ENCODE data around the gene QSER1. TPM values are rescaled to one million over a fixed set of nuclear protein-coding genes. Genes with fewer than 3 reads are reported as not detected.

Gene QSER1
- 25.6 and 28.6 TPM in 2 replicates for total RNA-seq

DNA sequence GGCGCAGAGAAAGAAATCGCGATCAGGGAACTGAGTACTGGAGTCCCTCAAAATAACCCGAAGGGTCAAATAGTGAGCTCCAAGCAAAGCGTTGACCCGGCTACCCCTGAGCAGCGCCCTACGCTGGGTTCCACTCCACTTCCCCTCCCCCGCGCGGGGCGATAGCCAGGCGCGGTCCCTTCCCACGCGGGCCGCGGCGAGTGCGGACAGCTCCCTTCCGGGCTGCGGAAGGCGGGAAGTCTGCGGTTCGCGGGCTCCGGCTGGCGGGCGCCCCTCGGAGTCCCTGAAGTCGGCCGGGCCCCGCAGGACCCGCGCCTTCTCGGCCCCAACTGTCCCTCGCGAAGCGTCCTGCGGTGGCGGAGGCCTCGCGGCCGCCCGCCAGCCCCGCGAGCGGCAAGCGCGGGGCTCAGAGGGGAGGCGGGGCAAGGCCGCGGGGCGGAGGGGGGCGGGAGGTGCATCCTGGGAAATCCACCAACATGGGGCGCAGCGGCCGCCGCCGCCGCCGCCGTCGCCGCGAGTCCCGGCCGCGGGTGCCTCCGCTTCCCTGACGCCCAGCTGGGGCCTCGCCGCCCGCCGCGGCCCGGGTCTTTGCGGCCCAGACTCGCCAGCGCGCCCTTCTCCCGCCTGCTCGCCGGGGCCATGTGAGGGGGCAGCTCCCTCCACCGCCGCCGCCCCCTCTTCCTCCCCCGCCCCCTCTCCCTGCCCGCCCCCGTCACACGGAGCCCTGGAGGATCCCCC is at the start of gene QSER1:
TSS of gene QSER1 (plus strand) at position 457 of the 738 bp plus-strand sequence. CDS start 315 bp downstream, outside the sequence.
- H3K27ac ChIP-seq (ENCODE audit: low read depth, low read length): peak within 1 kb of the TSS; percentile 88
- H4K20me1 ChIP-seq (ENCODE audit: insufficient read depth, low read length): no peaks in the 10 kb centered on the region
- H3K9me3 ChIP-seq (ENCODE audit: low read depth, low read length): no peaks in the 10 kb centered on the region
- peak within 1 kb of the TSS; percentile 89 for H3K4me3 ChIP-seq (ENCODE audit: insufficient read depth, low read length)
- no peaks in the 10 kb centered on the region for H3K36me3 ChIP-seq (ENCODE audit: insufficient read depth, low read length)
- H2AFZ ChIP-seq (ENCODE audit: low read length): peak within 1 kb of the TSS; percentile 92
- peak within 1 kb of the TSS; percentile 87 for H3K4me2 ChIP-seq (ENCODE audit: insufficient read depth, low read length)
- peak; percentile 97 for DNase-seq (ENCODE audit: insufficient read length, low spot score, missing footprints)
- H3K79me2 ChIP-seq (ENCODE audit: insufficient read depth, low read length): peaks cover 44% of the 10 kb centered on the region
- no peaks in the 10 kb centered on the region for H3K27me3 ChIP-seq (ENCODE audit: insufficient read depth, low read length)
- TF ChIP-seq CTCF (IDR thresholded peaks at IDR 0.05; ENCODE audit: extremely low read depth, low read depth, low read length): no peak
- H3K4me1 ChIP-seq (ENCODE audit: insufficient read depth, low read length): peaks cover 11% of the 10 kb centered on the region

DNA sequence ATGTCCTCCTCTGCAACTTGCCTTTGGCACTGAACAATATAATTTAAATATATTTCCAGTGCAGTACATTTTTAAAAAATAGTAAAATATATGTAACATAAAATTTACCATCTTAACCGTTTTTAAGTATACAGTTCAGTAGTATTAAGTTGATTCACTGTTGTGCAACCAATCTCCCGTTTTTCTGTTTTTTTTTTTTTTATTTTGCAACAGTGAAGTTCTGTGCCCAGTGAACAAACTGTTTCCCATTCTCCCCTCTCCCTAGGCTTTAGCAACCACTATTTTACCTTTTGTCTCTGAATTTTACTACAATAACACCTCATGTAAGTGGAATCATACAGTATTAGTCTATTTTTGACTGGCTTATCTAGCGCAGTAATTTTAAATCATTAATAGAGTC is 49.1 kb upstream of the QSER1 start:
- H3K36me3 ChIP-seq (ENCODE audit: insufficient read depth, low read length): no peaks in the 10 kb centered on the region

GRCh38 chr11:32847511-32847910 is 45.1 kb upstream of the QSER1 start:
- DNase-seq (ENCODE audit: insufficient read length, low spot score, missing footprints): no peak
- no peak for TF ChIP-seq CTCF (IDR thresholded peaks at IDR 0.05; ENCODE audit: extremely low read depth, low read depth, low read length)
- H3K4me2 ChIP-seq (ENCODE audit: insufficient read depth, low read length): no peak overlapping the region
- H3K4me1 ChIP-seq (ENCODE audit: insufficient read depth, low read length): no peaks in the 10 kb centered on the region
- H4K20me1 ChIP-seq (ENCODE audit: insufficient read depth, low read length): no peaks in the 10 kb centered on the region
- no peak overlapping the region for H3K4me3 ChIP-seq (ENCODE audit: insufficient read depth, low read length)
- no peaks in the 10 kb centered on the region for H3K79me2 ChIP-seq (ENCODE audit: insufficient read depth, low read length)
- H3K9me3 ChIP-seq (ENCODE audit: low read depth, low read length): no peaks in the 10 kb centered on the region
- H2AFZ ChIP-seq (ENCODE audit: low read length): no peak overlapping the region
- no peak overlapping the region for H3K27ac ChIP-seq (ENCODE audit: low read depth, low read length)
- no peaks in the 10 kb centered on the region for H3K27me3 ChIP-seq (ENCODE audit: insufficient read depth, low read length)
- no peaks in the 10 kb centered on the region for H3K36me3 ChIP-seq (ENCODE audit: insufficient read depth, low read length)

More for the DNA sequence above, 49.1 kb upstream of the QSER1 start:
- Histone ChIP-seq H3K27ac (ENCODE audit: low read depth, low read length) (no peak overlapping the region), H3K4me2 (ENCODE audit: insufficient read depth, low read length) (no peak overlapping the region), H4K20me1 (ENCODE audit: insufficient read depth, low read length) (no peaks in the 10 kb centered on the region), H2AFZ (ENCODE audit: low read length) (no peak overlapping the region), H3K9me3 (ENCODE audit: low read depth, low read length) (no peaks in the 10 kb centered on the region), H3K79me2 (ENCODE audit: insufficient read depth, low read length) (no peaks in the 10 kb centered on the region), H3K4me1 (ENCODE audit: insufficient read depth, low read length) (no peaks in the 10 kb centered on the region), H3K4me3 (ENCODE audit: insufficient read depth, low read length) (no peak overlapping the region), H3K27me3 (ENCODE audit: insufficient read depth, low read length) (no peaks in the 10 kb centered on the region)
- no peak for DNase-seq (ENCODE audit: insufficient read length, low spot score, missing footprints)
- TF ChIP-seq CTCF (IDR thresholded peaks at IDR 0.05; ENCODE audit: extremely low read depth, low read depth, low read length): no peak

DNA sequence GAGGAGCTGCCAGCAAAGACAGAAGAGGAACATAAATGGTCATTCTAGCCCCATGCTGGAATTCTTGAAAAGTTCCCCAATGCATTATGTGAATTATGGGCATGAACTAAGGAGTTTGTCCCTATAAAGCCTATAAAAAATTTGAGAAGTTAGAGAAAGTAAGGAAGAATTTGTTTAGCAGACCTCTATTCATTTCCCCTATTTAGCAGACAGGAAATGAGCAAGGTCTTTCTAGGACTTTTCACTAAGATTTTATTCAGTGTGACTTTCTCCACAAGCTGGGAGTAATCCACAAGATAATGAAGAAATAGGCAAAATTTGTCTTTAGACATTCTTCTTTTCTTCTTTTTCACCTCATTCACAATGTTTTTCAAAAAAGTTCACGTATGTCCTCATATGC is 42.9 kb upstream of the QSER1 start:
- DNase-seq (ENCODE audit: insufficient read length, low spot score, missing footprints): no peak
- no peak overlapping the region for H3K4me2 ChIP-seq (ENCODE audit: insufficient read depth, low read length)
- H3K79me2 ChIP-seq (ENCODE audit: insufficient read depth, low read length): no peaks in the 10 kb centered on the region
- H4K20me1 ChIP-seq (ENCODE audit: insufficient read depth, low read length): no peaks in the 10 kb centered on the region
- H2AFZ ChIP-seq (ENCODE audit: low read length): no peak overlapping the region
- no peaks in the 10 kb centered on the region for H3K36me3 ChIP-seq (ENCODE audit: insufficient read depth, low read length)
- no peaks in the 10 kb centered on the region for H3K4me1 ChIP-seq (ENCODE audit: insufficient read depth, low read length)
- H3K27me3 ChIP-seq (ENCODE audit: insufficient read depth, low read length): no peaks in the 10 kb centered on the region
- H3K27ac ChIP-seq (ENCODE audit: low read depth, low read length): no peak overlapping the region
- H3K9me3 ChIP-seq (ENCODE audit: low read depth, low read length): no peaks in the 10 kb centered on the region
- TF ChIP-seq CTCF (IDR thresholded peaks at IDR 0.05; ENCODE audit: extremely low read depth, low read depth, low read length): no peak
- H3K4me3 ChIP-seq (ENCODE audit: insufficient read depth, low read length): no peak overlapping the region

Measured in osteoblast (primary cell).